ENCODE data around the gene ST3GAL5. TPM values are rescaled to one million over a fixed set of nuclear protein-coding genes. Genes with fewer than 3 reads are reported as not detected.

Gene ST3GAL5
- total and polyA plus RNA-seq, 12 donors: 25.6 to 172 (median 85.6) TPM

GRCh38 chr2:85878719-85879370 lies 9.9 kb downstream of the ST3GAL5 start:
- 64 to 71% (median 69%) methylated on average over 9 of the region's 9 CpGs for WGBS, 4 donors
- H3K9me3 ChIP-seq (replicated peaks in 1 of 3): no peaks in the 10 kb centered on the region
- TF ChIP-seq CTCF (IDR thresholded peaks at IDR 0.05) (no peak), POLR2A (IDR thresholded peaks at IDR 0.05) (no peak)
- no peaks in the 10 kb centered on the region for H3K27me3 ChIP-seq
- H3K27ac ChIP-seq: peak overlapping the region; percentile 7 to 70 (median 46)
- DNase-seq: peak in 1 of 7 donors; percentile 46
- intact Hi-C loops (cut with DNase I): no loop called here
- H3K36me3 ChIP-seq (replicated peaks in 1 of 2): no peaks in the 10 kb centered on the region
- H3K4me1 ChIP-seq (replicated peaks in 1 of 2): peaks cover 55 to 78% of the 10 kb centered on the region in 2 donors
- no peak overlapping the region for H3K4me3 ChIP-seq

DNA sequence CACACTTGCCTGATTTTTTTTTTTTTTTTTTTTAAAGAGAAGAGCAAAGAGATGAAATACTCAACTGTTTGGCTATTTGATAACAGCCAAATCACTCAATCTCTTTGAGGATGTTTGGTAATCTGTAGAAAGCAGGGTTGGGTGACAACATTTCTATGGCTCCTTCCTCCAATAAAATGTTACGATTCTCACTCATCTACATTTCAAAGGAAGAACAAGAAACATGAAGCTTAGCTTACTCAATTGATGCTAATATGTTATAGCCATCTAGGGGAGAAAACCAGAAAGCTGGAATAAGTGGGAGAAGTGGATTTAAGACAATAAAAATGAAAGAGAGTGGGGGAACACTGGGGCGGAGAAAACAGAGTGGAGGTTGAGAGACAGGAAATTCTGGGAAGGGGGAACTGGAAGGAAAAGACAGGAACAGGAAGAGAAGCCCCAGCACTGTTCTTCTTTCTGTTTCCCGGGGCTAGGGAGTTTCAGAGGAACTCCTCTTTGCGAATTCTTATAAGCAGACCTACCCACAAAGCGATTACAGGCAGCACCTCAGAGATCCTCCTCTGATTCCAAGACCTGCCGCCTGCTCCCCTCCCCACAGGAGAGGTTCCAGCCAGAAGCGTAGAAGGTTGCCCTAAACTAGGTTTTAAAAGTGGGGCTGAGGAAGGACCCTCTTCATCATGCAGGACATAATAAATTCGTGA lies 13.3 kb downstream of the ST3GAL5 start:
- DNase-seq: peak in 1 of 7 donors; percentile 39
- Histone ChIP-seq H3K27me3 (no peaks in the 10 kb centered on the region), H3K36me3 (replicated peaks in 1 of 2) (no peaks in the 10 kb centered on the region), H3K4me1 (replicated peaks in 1 of 2) (peaks cover 78 to 86% of the 10 kb centered on the region in 2 donors), H3K9me3 (replicated peaks in 1 of 3) (no peaks in the 10 kb centered on the region), H3K4me3 (no peak overlapping the region), H3K27ac (peak overlapping the region in 3 of 5 donors; percentile 32 to 44 (median 40))
- 62 to 69% (median 67%) methylated on average over 8 of the region's 8 CpGs for WGBS, 4 donors
- intact Hi-C loops (cut with DNase I): no loop called here
- no peak for TF ChIP-seq POLR2A (IDR thresholded peaks at IDR 0.05)
- TF ChIP-seq CTCF (IDR thresholded peaks at IDR 0.05): no peak

DNA sequence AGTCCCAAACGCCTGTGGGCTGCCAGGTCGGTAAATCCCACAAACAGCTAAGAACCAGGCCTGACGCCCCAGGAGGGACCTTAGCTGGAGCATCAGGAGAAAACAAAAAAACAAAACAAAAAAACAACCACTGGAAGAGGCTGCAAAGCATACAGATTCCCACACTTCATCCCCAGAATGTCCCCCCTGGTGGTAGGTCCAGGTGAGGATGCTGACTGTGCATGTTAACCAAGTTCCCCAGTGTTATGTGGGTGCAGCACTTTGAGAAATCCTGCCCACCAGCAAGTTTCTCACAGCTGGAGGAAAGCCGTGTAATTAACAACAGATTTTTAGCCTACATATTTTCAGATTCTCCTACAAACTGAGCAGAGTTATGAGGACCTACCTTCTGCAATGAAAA lies 15.1 kb downstream of the ST3GAL5 start:
- Histone ChIP-seq H3K4me3 (no peak overlapping the region), H3K27me3 (no peaks in the 10 kb centered on the region), H3K36me3 (replicated peaks in 1 of 2) (no peaks in the 10 kb centered on the region), H3K27ac (no peak overlapping the region), H3K4me1 (replicated peaks in 1 of 2) (peaks cover 60 to 72% of the 10 kb centered on the region in 2 donors), H3K9me3 (replicated peaks in 1 of 3) (no peaks in the 10 kb centered on the region)
- intact Hi-C loops (cut with DNase I): no loop called here
- no peak for DNase-seq
- WGBS, 4 donors: 53 to 73% (median 57%) methylated on average over 4 of the region's 4 CpGs
- TF ChIP-seq POLR2A (IDR thresholded peaks at IDR 0.05): no peak
- TF ChIP-seq CTCF (IDR thresholded peaks at IDR 0.05): peak in 3 of 6 experiments; percentile 17 to 32 (median 20)

DNA sequence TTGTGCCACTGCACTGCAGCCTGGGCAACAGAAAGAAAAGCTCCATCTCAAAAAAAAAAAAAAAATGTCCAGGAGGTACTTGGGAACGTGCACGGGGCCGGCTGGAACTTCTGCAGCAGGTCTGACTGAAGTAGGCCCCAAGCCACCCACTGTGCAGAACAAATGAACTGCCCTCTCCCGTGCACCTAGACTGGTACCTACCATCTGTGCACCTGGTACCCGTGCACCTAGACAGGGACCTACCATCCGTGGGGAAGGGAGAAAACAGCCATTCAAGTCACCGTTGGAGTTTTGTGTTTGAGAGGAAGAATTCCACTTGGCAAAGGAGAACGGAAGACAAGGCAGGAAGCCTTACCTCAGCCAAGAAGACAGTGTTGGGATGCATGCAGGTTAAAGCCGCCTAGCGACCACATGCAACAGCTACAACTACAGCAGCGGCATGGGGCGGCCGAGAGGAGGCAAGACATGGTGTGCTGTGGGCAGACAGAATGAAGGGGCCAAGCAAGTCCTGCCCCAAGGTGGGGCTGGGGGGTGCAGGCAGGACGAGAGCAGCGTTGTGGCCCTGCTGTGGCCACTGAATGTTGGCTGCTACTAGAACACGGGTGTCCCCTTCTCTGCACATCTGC lies 16.1 kb downstream of the ST3GAL5 start:
- TF ChIP-seq POLR2A (IDR thresholded peaks at IDR 0.05) (no peak), CTCF (IDR thresholded peaks at IDR 0.05) (peak in 1 of 6 experiments; percentile 13)
- 86 to 87% (median 86%) methylated on average over 7 to 16 of the region's 16 CpGs for WGBS, 4 donors
- peak in 1 of 7 donors; percentile 60 for DNase-seq
- Histone ChIP-seq H3K27ac (peak overlapping the region in 1 of 5 donors; percentile 39), H3K4me1 (replicated peaks in 1 of 2) (peaks cover 50 to 65% of the 10 kb centered on the region in 2 donors), H3K27me3 (no peaks in the 10 kb centered on the region), H3K4me3 (no peak overlapping the region), H3K9me3 (replicated peaks in 1 of 3) (no peaks in the 10 kb centered on the region), H3K36me3 (replicated peaks in 1 of 2) (no peaks in the 10 kb centered on the region)
- intact Hi-C loops (cut with DNase I): no loop called here

Data from adrenal gland (tissue), 12 donors.